Measurements from ENCODE around the gene CADPS2.

- TF ChIP-seq REST (IDR thresholded peaks at IDR 0.05; ENCODE audit: insufficient read depth in 1 of 2, low read depth in 2 of 2, low read length in 2 of 2) (no peak), SIN3A (IDR thresholded peaks at IDR 0.05; ENCODE audit: borderline replicate concordance, insufficient read depth, low read length) (no peak)
These were observed 257.4 kb downstream of the CADPS2 start for GRCh38 chr7:122628651-122629411.

Measured in PFSK-1 (cell line).